Large intestine (tissue), 3 donors: Measurements from ENCODE around the gene FRMD6. TPM values are rescaled to one million over a fixed set of nuclear protein-coding genes. Genes with fewer than 3 reads are reported as not detected.
A peak's percentile ranks its signal among the peaks of the same experiment; 100 is the strongest.

Experiments
- DNase-seq, 2 donors: peaks; one replicate each; pipeline versions ENCODE4 v3.0.0 to v3.0.0-alpha.2; 2013
- H3K27ac ChIP-seq: one replicate; pipeline ENCODE4 v1.5.1; 2013; ENCODE audit warnings: low read length
- H3K27me3 ChIP-seq: 2 replicates; pipeline ENCODE4 v1.6.1; 2013; ENCODE audit warnings: low read length; ENCODE audit not compliant: control insufficient read depth, insufficient read depth
- H3K36me3 ChIP-seq: 2 replicates; pipeline ENCODE4 v1.6.1; 2013; ENCODE audit warnings: low read length; ENCODE audit not compliant: control insufficient read depth, insufficient read depth
- H3K4me1 ChIP-seq: one replicate; pipeline ENCODE4 v1.6.1; 2013; ENCODE audit warnings: low read length; ENCODE audit not compliant: control insufficient read depth, insufficient read depth
- H3K4me3 ChIP-seq: one replicate; pipeline ENCODE4 v1.5.1; 2013; ENCODE audit warnings: low read length
- H3K9me3 ChIP-seq: one replicate; pipeline ENCODE4 v1.6.1; 2013; ENCODE audit warnings: mild to moderate bottlenecking, low read depth, low read length, moderate library complexity; ENCODE audit not compliant: control insufficient read depth
- WGBS: methylation state at CpG from one replicate; pipeline ENCODE4 v1.1.5; 2013; ENCODE audit warnings: low lambda C conversion rate; ENCODE audit not compliant: insufficient coverage; 5-methylcytosine and 5-hydroxymethylcytosine counted together
- polyA plus RNA-seq: library from polyadenylated mRNA; unstranded; fragments of 120-200 nt; gene quantifications from one replicate; pipeline ENCODE4 v1.2.1, GENCODE V29; 2013

The FRMD6 gene
- polyA plus RNA-seq, 1 donor = 10.3 TPM

GRCh38 chr14:51648296-51648695 is 3.4 kb upstream of the FRMD6 start:
- Histone ChIP-seq H3K27ac (no peak overlapping the region), H3K27me3 (no peaks in the 10 kb centered on the region), H3K4me3 (no peak overlapping the region), H3K36me3 (no peaks in the 10 kb centered on the region), H3K4me1 (peaks cover 11% of the 10 kb centered on the region), H3K9me3 (no peaks in the 10 kb centered on the region)
- DNase-seq = no peak
- no CpG with 5 or more reads among the region's 2 CpGs for WGBS

- WGBS = no CpG with 5 or more reads among the region's 30 CpGs
- H3K9me3 ChIP-seq = no peaks in the 10 kb centered on the region
- H3K27ac ChIP-seq = peak overlapping the region; percentile 80
- no peak for DNase-seq
- H3K27me3 ChIP-seq = no peaks in the 10 kb centered on the region
- peak overlapping the region; percentile 96 for H3K4me3 ChIP-seq
- H3K4me1 ChIP-seq = peaks cover 11% of the 10 kb centered on the region
- H3K36me3 ChIP-seq = no peaks in the 10 kb centered on the region
Observed at GRCh38 chr14:51650716-51651387, 858 bp upstream of the FRMD6 start.

- Histone ChIP-seq H3K4me3 (peak overlapping the region; percentile 80), H3K9me3 (no peaks in the 10 kb centered on the region), H3K4me1 (peaks cover 8% of the 10 kb centered on the region), H3K27me3 (no peaks in the 10 kb centered on the region), H3K36me3 (no peaks in the 10 kb centered on the region), H3K27ac (peak overlapping the region; percentile 80)
- DNase-seq = peak in 1 of 2 donors; percentile 80
- 0% methylated on average over 1 of the region's 75 CpGs for WGBS
Observed at GRCh38 chr14:51652168-51653078, 713 bp downstream of the FRMD6 start.

- H3K36me3 ChIP-seq = no peaks in the 10 kb centered on the region
- H3K4me3 ChIP-seq = peak overlapping the region; percentile 80
- H3K4me1 ChIP-seq = peaks cover 8% of the 10 kb centered on the region
- 43% methylated on average over 2 of the region's 6 CpGs for WGBS
- peak in 1 of 2 donors; percentile 23 for DNase-seq
- peak overlapping the region; percentile 47 for H3K27ac ChIP-seq
- H3K27me3 ChIP-seq = no peaks in the 10 kb centered on the region
- H3K9me3 ChIP-seq = no peaks in the 10 kb centered on the region
Observed at GRCh38 chr14:51653079-51653774, 1.5 kb downstream of the FRMD6 start.

- Histone ChIP-seq H3K9me3 (no peaks in the 10 kb centered on the region), H3K27ac (no peak overlapping the region), H3K4me3 (no peak overlapping the region), H3K36me3 (no peaks in the 10 kb centered on the region), H3K4me1 (peaks cover 8% of the 10 kb centered on the region), H3K27me3 (no peaks in the 10 kb centered on the region)
- 100% methylated on average over 1 of the region's 4 CpGs for WGBS
- DNase-seq = no peak
Observed at GRCh38 chr14:51653775-51654532, 2.2 kb downstream of the FRMD6 start.

GRCh38 chr14:51654533-51654845 is 2.8 kb downstream of the FRMD6 start:
- no peak overlapping the region for H3K4me3 ChIP-seq
- H3K27me3 ChIP-seq = no peaks in the 10 kb centered on the region
- H3K36me3 ChIP-seq = no peaks in the 10 kb centered on the region
- peaks cover 8% of the 10 kb centered on the region for H3K4me1 ChIP-seq
- H3K9me3 ChIP-seq = no peaks in the 10 kb centered on the region
- no peak overlapping the region for H3K27ac ChIP-seq
- WGBS = 90% methylated on average over 1 of the region's 1 CpG
- DNase-seq = no peak

- WGBS = no CpG with 5 or more reads among the region's 1 CpG
- H3K4me1 ChIP-seq = peaks cover 3% of the 10 kb centered on the region
Observed at GRCh38 chr14:51657762-51658161, 6.1 kb downstream of the FRMD6 start.

GRCh38 chr14:51658441-51659173 is 6.9 kb downstream of the FRMD6 start:
- Histone ChIP-seq H3K36me3 (no peaks in the 10 kb centered on the region), H3K27ac (no peak overlapping the region), H3K9me3 (no peaks in the 10 kb centered on the region), H3K4me3 (no peak overlapping the region), H3K4me1 (no peaks in the 10 kb centered on the region), H3K27me3 (no peaks in the 10 kb centered on the region)
- no peak for DNase-seq
- 84% methylated on average over 3 of the region's 6 CpGs for WGBS

More at GRCh38 chr14:51657762-51658161, 6.1 kb downstream of the FRMD6 start:
- Histone ChIP-seq H3K9me3 (no peaks in the 10 kb centered on the region), H3K27ac (no peak overlapping the region), H3K36me3 (no peaks in the 10 kb centered on the region), H3K4me3 (no peak overlapping the region), H3K27me3 (no peaks in the 10 kb centered on the region)
- no peak for DNase-seq

GRCh38 chr14:51660741-51661140 is 9.0 kb downstream of the FRMD6 start:
- no CpG with 5 or more reads among the region's 2 CpGs for WGBS
- DNase-seq = no peak

More at GRCh38 chr14:51660741-51661140, 9.0 kb downstream of the FRMD6 start:
- H3K27me3 ChIP-seq = no peaks in the 10 kb centered on the region
- no peaks in the 10 kb centered on the region for H3K36me3 ChIP-seq
- H3K4me3 ChIP-seq = no peak overlapping the region
- H3K27ac ChIP-seq = no peak overlapping the region
- H3K9me3 ChIP-seq = no peaks in the 10 kb centered on the region
- no peaks in the 10 kb centered on the region for H3K4me1 ChIP-seq
